ENCODE data around the gene TNS1.

DNA sequence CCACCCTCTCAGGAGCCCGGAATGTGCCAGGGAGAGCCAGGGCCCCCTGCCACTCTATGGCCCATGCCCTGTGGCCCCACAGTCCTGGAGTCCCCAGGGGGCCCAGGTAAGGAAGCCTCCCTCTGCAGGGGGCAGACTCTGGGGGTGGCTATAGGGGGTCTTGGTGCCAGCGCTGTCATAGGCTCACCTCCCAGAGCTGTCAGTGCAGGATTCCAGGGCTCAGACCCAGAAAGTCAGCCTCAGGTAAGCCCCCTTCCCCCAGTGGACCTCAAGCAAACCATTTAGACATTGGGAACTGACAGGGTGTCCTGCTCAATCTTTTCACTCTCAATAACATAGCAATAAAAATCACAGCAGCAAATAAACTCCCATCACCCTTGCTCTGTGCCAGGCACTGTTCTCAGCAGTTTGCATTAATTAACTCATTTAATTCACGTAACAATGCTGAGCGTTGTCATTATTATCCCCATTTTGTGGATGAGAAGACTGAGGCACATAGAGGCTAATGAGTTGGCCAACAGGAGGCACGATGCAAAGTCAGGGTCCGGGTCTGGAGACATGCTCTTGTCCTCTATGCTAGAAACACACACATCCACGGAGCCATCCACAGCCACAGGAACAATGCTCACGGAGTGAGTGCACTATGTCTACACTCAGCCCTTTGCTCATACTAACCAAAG is 79.6 kb downstream of the TNS1 start:
- TF ChIP-seq ZNF232 (CRISPR knock-in tag; IDR thresholded peaks at IDR 0.05) (no peak), ZBTB21 (CRISPR knock-in tag; IDR thresholded peaks at IDR 0.05; ENCODE audit: borderline replicate concordance) (no peak), TEAD4 (CRISPR knock-in tag; IDR thresholded peaks at IDR 0.05) (no peak), TCF7 (CRISPR knock-in tag; IDR thresholded peaks at IDR 0.05; ENCODE audit: low read depth) (no peak), SMAD3 (CRISPR knock-in tag; IDR thresholded peaks at IDR 0.05; ENCODE audit: borderline replicate concordance) (no peak), SP1 (CRISPR knock-in tag; conservative IDR thresholded peaks at IDR 0.05) (no peak), ZNF396 (CRISPR knock-in tag; IDR thresholded peaks at IDR 0.05; ENCODE audit: borderline replicate concordance) (no peak), NR2C2 (CRISPR knock-in tag; IDR thresholded peaks at IDR 0.05) (no peak), PRRX2 (CRISPR knock-in tag; IDR thresholded peaks at IDR 0.05) (no peak), FOXP1 (CRISPR knock-in tag; IDR thresholded peaks at IDR 0.05; ENCODE audit: borderline replicate concordance) (no peak), ZNF121 (CRISPR knock-in tag; IDR thresholded peaks at IDR 0.05) (no peak)
- TF ChIP-seq, protein P1, sequence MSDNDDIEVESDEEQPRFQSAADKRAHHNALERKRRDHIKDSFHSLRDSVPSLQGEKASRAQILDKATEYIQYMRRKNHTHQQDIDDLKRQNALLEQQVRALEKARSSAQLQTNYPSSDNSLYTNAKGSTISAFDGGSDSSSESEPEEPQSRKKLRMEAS (CRISPR knock-in tag; IDR thresholded peaks at IDR 0.05) = no peak
- TF ChIP-seq, protein P2, sequence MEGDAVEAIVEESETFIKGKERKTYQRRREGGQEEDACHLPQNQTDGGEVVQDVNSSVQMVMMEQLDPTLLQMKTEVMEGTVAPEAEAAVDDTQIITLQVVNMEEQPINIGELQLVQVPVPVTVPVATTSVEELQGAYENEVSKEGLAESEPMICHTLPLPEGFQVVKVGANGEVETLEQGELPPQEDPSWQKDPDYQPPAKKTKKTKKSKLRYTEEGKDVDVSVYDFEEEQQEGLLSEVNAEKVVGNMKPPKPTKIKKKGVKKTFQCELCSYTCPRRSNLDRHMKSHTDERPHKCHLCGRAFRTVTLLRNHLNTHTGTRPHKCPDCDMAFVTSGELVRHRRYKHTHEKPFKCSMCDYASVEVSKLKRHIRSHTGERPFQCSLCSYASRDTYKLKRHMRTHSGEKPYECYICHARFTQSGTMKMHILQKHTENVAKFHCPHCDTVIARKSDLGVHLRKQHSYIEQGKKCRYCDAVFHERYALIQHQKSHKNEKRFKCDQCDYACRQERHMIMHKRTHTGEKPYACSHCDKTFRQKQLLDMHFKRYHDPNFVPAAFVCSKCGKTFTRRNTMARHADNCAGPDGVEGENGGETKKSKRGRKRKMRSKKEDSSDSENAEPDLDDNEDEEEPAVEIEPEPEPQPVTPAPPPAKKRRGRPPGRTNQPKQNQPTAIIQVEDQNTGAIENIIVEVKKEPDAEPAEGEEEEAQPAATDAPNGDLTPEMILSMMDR (IDR thresholded peaks at IDR 0.05) = no peak
- TF ChIP-seq, protein P3, sequence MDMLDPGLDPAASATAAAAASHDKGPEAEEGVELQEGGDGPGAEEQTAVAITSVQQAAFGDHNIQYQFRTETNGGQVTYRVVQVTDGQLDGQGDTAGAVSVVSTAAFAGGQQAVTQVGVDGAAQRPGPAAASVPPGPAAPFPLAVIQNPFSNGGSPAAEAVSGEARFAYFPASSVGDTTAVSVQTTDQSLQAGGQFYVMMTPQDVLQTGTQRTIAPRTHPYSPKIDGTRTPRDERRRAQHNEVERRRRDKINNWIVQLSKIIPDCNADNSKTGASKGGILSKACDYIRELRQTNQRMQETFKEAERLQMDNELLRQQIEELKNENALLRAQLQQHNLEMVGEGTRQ (CRISPR knock-in tag; IDR thresholded peaks at IDR 0.05) = no peak

Data from WTC11 (cell line).